Brain pericyte (primary cell): ENCODE data around the gene ATP6V0C.
A peak's percentile ranks its signal among the peaks of the same experiment; 100 is the strongest.
"Not testable (repeated sequence)": the region's sequence is repeated elsewhere in the genome, so short reads cannot be mapped to it uniquely, and the experiment has no call there.

Experiments used
- DNase-seq: peaks from one replicate; pipeline ENCODE4 v3.0.0-alpha.2; 2012; ENCODE audit warnings: low read depth, low spot score

Gene ATP6V0C

GRCh38 chr16:2527784-2528100 is 14.0 kb downstream of the ATP6V0C start:
- no peak for DNase-seq

- no peak for DNase-seq
Observed at GRCh38 chr16:2528161-2529060, 14.7 kb downstream of the ATP6V0C start.

GRCh38 chr16:2529061-2529931 is 15.5 kb downstream of the ATP6V0C start:
- no peak for DNase-seq

GRCh38 chr16:2529961-2530628 is 16.3 kb downstream of the ATP6V0C start:
- no peak for DNase-seq

- no peak for DNase-seq
Observed at GRCh38 chr16:2530629-2531318, 17.0 kb downstream of the ATP6V0C start.

GRCh38 chr16:2531371-2531695 is 17.6 kb downstream of the ATP6V0C start, which contains the start of gene CEMP1:
TSS of gene CEMP1 (minus strand) at chr16:2531408. CDS start at chr16:2531073, 335 bp downstream.
- no peak for DNase-seq

GRCh38 chr16:2531696-2532493 is 18.1 kb downstream of the ATP6V0C start:
- DNase-seq: peak; percentile 85

GRCh38 chr16:2532494-2533141 is 18.9 kb downstream of the ATP6V0C start:
- no peak for DNase-seq

- not testable (repeated sequence) for DNase-seq
Observed at GRCh38 chr16:2533142-2533755, 19.5 kb downstream of the ATP6V0C start.

- DNase-seq: no peak
Observed at GRCh38 chr16:2533912-2534311, 20.2 kb downstream of the ATP6V0C start.

GRCh38 chr16:2534335-2534734 is 20.6 kb downstream of the ATP6V0C start:
- not testable (repeated sequence) for DNase-seq

GRCh38 chr16:2535625-2536013 is 21.9 kb downstream of the ATP6V0C start:
- DNase-seq: no peak

- peak; percentile 84 for DNase-seq
Observed at GRCh38 chr16:2537451-2538379, 24.0 kb downstream of the ATP6V0C start, which contains the start of gene PDPK1. TSS of gene PDPK1 (plus strand) at chr16:2538021. CDS start at chr16:2538113, 92 bp downstream.

- not testable (repeated sequence) for DNase-seq
Observed at GRCh38 chr16:2539192-2539844, 25.6 kb downstream of the ATP6V0C start.

- not testable (repeated sequence) for DNase-seq
Observed at GRCh38 chr16:2539845-2540458, 26.2 kb downstream of the ATP6V0C start.

- not testable (repeated sequence) for DNase-seq
Observed at GRCh38 chr16:2540912-2541311, 27.2 kb downstream of the ATP6V0C start.

GRCh38 chr16:2541409-2541808 is 27.7 kb downstream of the ATP6V0C start:
- DNase-seq: not testable (repeated sequence)
